GM21515 (cell line): ENCODE measurements around the gene CLDN7.
A peak's percentile ranks its signal among the peaks of the same experiment; 100 is the strongest.

Source experiments
- ATAC-seq: cut with Tn5 transposase; IDR thresholded peaks from one replicate; pipeline ENCODE4 v1.9.1; 2021; ENCODE audit not compliant: unreplicated experiment

CLDN7 gene

GRCh38 chr17:7262192-7262934 lies at the start of gene CLDN7:
Gene CLDN7 (minus strand): TSS chr17:7262478. CDS start chr17:7262043, 435 bp downstream.
- ATAC-seq = no peak

- ATAC-seq = no peak
Measured at GRCh38 chr17:7311110-7311705, 48.9 kb upstream of the CLDN7 start.

GRCh38 chr17:7309628-7310027 lies 47.4 kb upstream of the CLDN7 start:
- no peak for ATAC-seq

GRCh38 chr17:7308625-7309433 lies 46.6 kb upstream of the CLDN7 start:
- ATAC-seq = no peak

GRCh38 chr17:7307686-7308624 lies 45.7 kb upstream of the CLDN7 start:
- ATAC-seq = peak; percentile 5

- ATAC-seq = peak; percentile 63
Measured at GRCh38 chr17:7306911-7307685, 44.8 kb upstream of the CLDN7 start, which contains the start of gene EIF5A. Gene EIF5A (plus strand): TSS chr17:7307628. CDS start chr17:7309636, 2,008 bp downstream.

GRCh38 chr17:7304179-7304578 lies 41.9 kb upstream of the CLDN7 start:
- ATAC-seq = no peak

GRCh38 chr17:7296189-7296861 lies 34.0 kb upstream of the CLDN7 start:
- ATAC-seq = no peak

- ATAC-seq = no peak
Measured at GRCh38 chr17:7295230-7296180, 33.2 kb upstream of the CLDN7 start.

GRCh38 chr17:7294614-7295153 lies 32.4 kb upstream of the CLDN7 start, which contains the start of gene YBX2:
Gene YBX2 (minus strand): TSS chr17:7294639. CDS start chr17:7294500, 139 bp downstream.
- no peak for ATAC-seq

- no peak for ATAC-seq
Measured at GRCh38 chr17:7293816-7294613, 31.7 kb upstream of the CLDN7 start.

- ATAC-seq = no peak
Measured at GRCh38 chr17:7293159-7293558, 30.9 kb upstream of the CLDN7 start.

- ATAC-seq = no peak
Measured at GRCh38 chr17:7292729-7293128, 30.5 kb upstream of the CLDN7 start.

- ATAC-seq = no peak
Measured at GRCh38 chr17:7292194-7292593, 29.9 kb upstream of the CLDN7 start.

GRCh38 chr17:7290685-7291084 lies 28.4 kb upstream of the CLDN7 start:
- ATAC-seq = no peak

GRCh38 chr17:7290166-7290565 lies 27.9 kb upstream of the CLDN7 start:
- no peak for ATAC-seq
